ENCODE results near the gene ABCB9. TPM values are rescaled to one million over a fixed set of nuclear protein-coding genes. Genes with fewer than 3 reads are reported as not detected.

Gene ABCB9
- total and polyA plus RNA-seq, 2 of the 8 experiments (the other 6 are each of a cell fraction or from before 2014, with no cell fraction given): 3.8 to 8.0 TPM

DNA sequence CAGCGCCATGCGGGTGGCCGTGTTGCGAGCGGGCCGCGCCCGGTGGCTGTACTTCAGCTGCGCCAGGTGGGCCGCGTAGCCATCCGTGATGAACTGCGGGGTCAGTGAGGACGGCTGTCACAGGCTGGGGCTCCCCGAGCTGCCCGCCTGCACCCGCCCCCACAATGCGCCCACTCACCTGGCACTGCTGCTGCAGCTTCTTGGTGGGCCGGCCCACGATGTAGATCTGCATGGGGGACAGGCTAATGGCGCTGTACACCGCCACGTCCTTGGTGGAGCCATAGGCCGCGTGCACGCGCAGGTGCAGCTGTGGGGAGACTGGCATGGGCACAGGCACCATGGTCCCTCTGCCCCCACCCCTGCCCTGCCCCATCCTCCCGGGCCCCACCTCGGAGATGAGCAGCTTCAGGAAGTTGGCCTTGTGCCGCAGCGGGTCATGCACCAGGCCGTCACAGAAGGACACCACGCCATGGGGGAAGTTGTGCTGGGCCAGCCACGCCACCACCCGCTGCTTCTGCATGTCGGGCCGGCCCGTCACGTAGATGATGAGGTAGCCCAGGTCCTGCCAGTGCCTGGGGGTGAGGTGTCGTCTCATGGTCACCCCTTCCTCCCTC, 20.1 kb upstream of the ABCB9 start:
- CTCF ChIA-PET (ENCODE audit: partially characterized antibody): interaction anchor here (0.8 to 1.1 kb wide), 2 partner anchors 14 to 252 kb away, joined by 3 read pairs; no protein-coding TSS in a partner anchor
- no peak for FAIRE-seq
- WGBS, 2 experiments (ENCODE audit: extremely low coverage in 1 of 2, insufficient coverage in 1 of 2, insufficient read length in 1 of 2, insufficient replicate concordance in 2 of 2, low coverage in 1 of 2, low lambda C conversion rate in 2 of 2, missing lambda C conversion rate in 1 of 2): 95% methylated on average over 22 of the region's 40 CpGs; no CpG with 5 or more reads in 1 of the 2 experiments
- TF ChIP-seq TBP (IDR thresholded peaks at IDR 0.05; ENCODE audit: low read depth, low read length) (no peak), HDAC2 (IDR thresholded peaks at IDR 0.05; ENCODE audit: borderline replicate concordance in 1 of 2, low read depth in 2 of 2, low read length in 2 of 2) (no peak), ASH2L (IDR thresholded peaks at IDR 0.05; ENCODE audit: low read length) (no peak), CHD1 (IDR thresholded peaks at IDR 0.05; ENCODE audit: low read depth, low read length) (no peak)

More for the DNA sequence above, 20.1 kb upstream of the ABCB9 start:
- Histone ChIP-seq H3K9ac (replicated peaks in 1 of 4; ENCODE audit: extremely low read depth in 1 of 4, low read depth in 3 of 4, low read length in 3 of 4) (no peak overlapping the region), H3K79me1 (ENCODE audit: low read depth, low read length) (no peaks in the 10 kb centered on the region), H3K36me3 (ENCODE audit: control insufficient read depth in 2 of 4, insufficient read depth in 4 of 4, low read length in 3 of 4) (peaks cover 0 to 6% (median 1%) of the 10 kb centered on the region in 4 experiments; a peak in 2 of 8 replicates), H4K91ac (replicated peaks; ENCODE audit: insufficient read length, low read length) (no peak overlapping the region), H4K20me1 (replicated peaks in 1 of 2; ENCODE audit: control insufficient read depth in 1 of 2, insufficient read depth in 2 of 2, low read length in 2 of 2) (peaks cover 0 to 7% of the 10 kb centered on the region in 2 experiments), H3K4ac (replicated peaks; ENCODE audit: insufficient read length, low read depth, low read length) (no peak overlapping the region), H2BK5ac (ENCODE audit: low read depth, low read length) (no peak overlapping the region), H4K5ac (ENCODE audit: insufficient read length, low read depth, low read length) (no peak overlapping the region), H4K8ac (ENCODE audit: extremely low read depth, insufficient read depth, low read length) (no peak overlapping the region), H3K79me2 (ENCODE audit: control insufficient read depth in 1 of 2, insufficient read depth in 2 of 2, low read length in 2 of 2) (peaks cover 0 to 2% of the 10 kb centered on the region in 2 experiments; a peak in 1 of 4 replicates), H3K4me2 (ENCODE audit: insufficient read depth in 1 of 2, low read depth in 2 of 2, low read length in 2 of 2) (no peak overlapping the region), H3K56ac (replicated peaks; ENCODE audit: insufficient read length, low read depth, low read length) (no peak overlapping the region), H3K4me3 (ENCODE audit: extremely low read depth in 1 of 4, insufficient read depth in 2 of 4, low read depth in 3 of 4, low read length in 4 of 4) (no peak overlapping the region), H2AFZ (ENCODE audit: low read length) (no peak overlapping the region), H3K27ac (ENCODE audit: low read depth, low read length) (no peak overlapping the region), H2BK20ac (ENCODE audit: low read length) (no peak overlapping the region), H2BK120ac (replicated peaks; ENCODE audit: low read depth, low read length) (no peak overlapping the region), H2BK15ac (ENCODE audit: low read length) (no peak overlapping the region), H3K9me3 (ENCODE audit: insufficient read depth in 2 of 2, low read depth in 1 of 2, low read length in 1 of 2) (no peaks in the 10 kb centered on the region), H3K18ac (ENCODE audit: extremely low read depth, low read length) (no peak overlapping the region), H2BK12ac (ENCODE audit: low read depth, low read length) (no peak overlapping the region), H3K27me3 (replicated peaks in 1 of 4; ENCODE audit: control insufficient read depth in 3 of 4, extremely low read depth in 1 of 4, insufficient read depth in 3 of 4, low read length in 3 of 4) (no peaks in the 10 kb centered on the region), H2AK5ac (ENCODE audit: low read depth, low read length) (no peak overlapping the region), H3K23me2 (ENCODE audit: low read depth, low read length) (peaks cover 5% of the 10 kb centered on the region; the same call in 1 of the 2 replicates), H3K4me1 (replicated peaks in 1 of 4; ENCODE audit: control insufficient read depth in 3 of 4, insufficient read depth in 4 of 4, low read length in 3 of 4) (peaks cover 0 to 7% (median 3%) of the 10 kb centered on the region in 4 experiments; a peak in 4 of 7 replicates), H3K23ac (ENCODE audit: insufficient read length) (no peak overlapping the region), H3K14ac (ENCODE audit: insufficient read length) (no peak overlapping the region)
- DNase-seq (ENCODE audit: low read depth in 1 of 2, low spot score in 2 of 2): no peak
- POLR2A ChIA-PET (ENCODE audit: partially characterized antibody): no interaction called here

Data from H1 (cell line).